Panc1 (cell line): ENCODE results near the gene RPL36. TPM values are rescaled to one million over a fixed set of nuclear protein-coding genes. Genes with fewer than 3 reads are reported as not detected.

ENCODE experiments used
- ATAC-seq: fragments of 200-7000 bp; cut with Tn5 transposase; 2 replicates; pipeline ENCODE4 v1.9.1; 2020; ENCODE audit warnings: mild to moderate bottlenecking, moderate library complexity
- BruUV-seq: library from RNA; stranded (reverse); fragments of 400-500 nt; replicated peaks from 2 replicates; lab custom pipeline; 2021; lab: Mats Ljungman, UMichigan
- CTCF ChIA-PET: fragments of 300-600 bp; sonication (Branson Sonifier 250); formaldehyde crosslinking; loops from one replicate; lab custom pipeline; 2022; ENCODE audit warnings: antibody characterized with exemption; lab: Charles Lee
- POLR2A ChIA-PET: fragments of 300-600 bp; sonication (Branson Sonifier 250); formaldehyde crosslinking; loops from one replicate; lab custom pipeline; 2022; ENCODE audit warnings: antibody characterized with exemption; lab: Charles Lee
- DNase-seq: peaks from one replicate; pipeline ENCODE4 v3.0.0-alpha.2; 2010; ENCODE audit warnings: low read depth, low spot score
- H3K27ac ChIP-seq: 2 replicates; pipeline ENCODE4 v1.5.1; 2011; ENCODE audit warnings: mild to moderate bottlenecking, low read length, inconsistent platforms
- H3K27me3 ChIP-seq: fragments of 200-500 bp; sonication (Bioruptor generic); 2 replicates; pipeline ENCODE4 v1.6.0; 2014; ENCODE audit warnings: low read length, inconsistent platforms; ENCODE audit not compliant: control insufficient read depth, insufficient read depth
- H3K36me3 ChIP-seq: fragments of 200-500 bp; sonication (Bioruptor generic); 2 replicates; pipeline ENCODE4 v1.5.1; 2014; ENCODE audit warnings: inconsistent platforms, mild to moderate bottlenecking, low read length, moderate library complexity; ENCODE audit not compliant: control insufficient read depth, insufficient read depth
- H3K4me1 ChIP-seq: 2 replicates; pipeline ENCODE4 v1.5.1; 2011; ENCODE audit warnings: inconsistent platforms, mild to moderate bottlenecking, low read length, moderate library complexity; ENCODE audit not compliant: control insufficient read depth, insufficient read depth
- H3K4me3 ChIP-seq, 2 experiments: 2 replicates each; pipeline ENCODE4 v1.5.1; 2011 to 2012; ENCODE audit warnings: low read depth in 2 of 2, low read length in 2 of 2, mild to moderate bottlenecking in 2 of 2, inconsistent platforms in 1 of 2, moderate library complexity in 1 of 2
- H3K9me3 ChIP-seq: fragments of 200-500 bp; sonication (Bioruptor generic); 2 replicates; pipeline ENCODE4 v1.5.1; 2014; ENCODE audit warnings: low read depth, mild to moderate bottlenecking, inconsistent platforms, low read length, moderate library complexity; ENCODE audit not compliant: control insufficient read depth, insufficient read depth
- POLR2AphosphoS5 ChIP-seq: IDR thresholded peaks from 2 replicates; pipeline ENCODE4 v1.6.1; 2012; ENCODE audit warnings: mild to moderate bottlenecking, low read depth, low read length, moderate library complexity
- REST ChIP-seq, 2 experiments: IDR thresholded peaks; 2 replicates each; pipeline ENCODE4 v1.6.1; 2011 to 2012; ENCODE audit warnings: low read depth in 2 of 2, control low read depth in 1 of 2, low read length in 1 of 2, mild to moderate bottlenecking in 1 of 2, moderate library complexity in 1 of 2; ENCODE audit not compliant: insufficient read depth in 1 of 2
- SIN3A ChIP-seq: IDR thresholded peaks from 2 replicates; pipeline ENCODE4 v1.6.1; 2012; ENCODE audit warnings: low read depth, mild to moderate bottlenecking, low read length, moderate library complexity, borderline replicate concordance; ENCODE audit not compliant: insufficient read depth
- TCF7L2 ChIP-seq: IDR thresholded peaks from 2 replicates; pipeline ENCODE4 v1.6.1; 2011; ENCODE audit warnings: mild to moderate bottlenecking, low read depth, low read length, inconsistent platforms
- in situ Hi-C: cut with HindIII; loops from 2 replicates; pipeline ENCODE4 v1.10.0; 2016; ENCODE audit warnings: low sequenced_read_pairs, low pct_unique_long_range_greater_than_20kb
- intact Hi-C: fragments of 100-400 bp; cut with micrococcal nuclease; formaldehyde crosslinking; loops from one replicate; pipeline ENCODE4 v1.10.0; 2022; ENCODE audit not compliant: unreplicated experiment
- total RNA-seq: library from RNA; stranded (reverse); gene quantifications from one replicate; pipeline ENCODE4 v1.2.1, GENCODE V29; 2021; ENCODE audit not compliant: unreplicated experiment
- TF ChIP-seq, protein P1 (sequence below): fragments of 450-650 bp; IDR thresholded peaks from 2 replicates; pipeline ENCODE4 v1.5.1; 2017; ENCODE audit warnings: mild to moderate bottlenecking

The RPL36 gene
- total RNA-seq, 1 experiment from 2014 or later, result 465 TPM

- no peaks in the 10 kb centered on the region for H3K9me3 ChIP-seq
- in situ Hi-C loops (no loop called here), intact Hi-C loops (no loop called here)
- no peak overlapping the region for H3K4me3 ChIP-seq
- H3K27ac ChIP-seq, result no peak overlapping the region
- TF ChIP-seq, protein P1, sequence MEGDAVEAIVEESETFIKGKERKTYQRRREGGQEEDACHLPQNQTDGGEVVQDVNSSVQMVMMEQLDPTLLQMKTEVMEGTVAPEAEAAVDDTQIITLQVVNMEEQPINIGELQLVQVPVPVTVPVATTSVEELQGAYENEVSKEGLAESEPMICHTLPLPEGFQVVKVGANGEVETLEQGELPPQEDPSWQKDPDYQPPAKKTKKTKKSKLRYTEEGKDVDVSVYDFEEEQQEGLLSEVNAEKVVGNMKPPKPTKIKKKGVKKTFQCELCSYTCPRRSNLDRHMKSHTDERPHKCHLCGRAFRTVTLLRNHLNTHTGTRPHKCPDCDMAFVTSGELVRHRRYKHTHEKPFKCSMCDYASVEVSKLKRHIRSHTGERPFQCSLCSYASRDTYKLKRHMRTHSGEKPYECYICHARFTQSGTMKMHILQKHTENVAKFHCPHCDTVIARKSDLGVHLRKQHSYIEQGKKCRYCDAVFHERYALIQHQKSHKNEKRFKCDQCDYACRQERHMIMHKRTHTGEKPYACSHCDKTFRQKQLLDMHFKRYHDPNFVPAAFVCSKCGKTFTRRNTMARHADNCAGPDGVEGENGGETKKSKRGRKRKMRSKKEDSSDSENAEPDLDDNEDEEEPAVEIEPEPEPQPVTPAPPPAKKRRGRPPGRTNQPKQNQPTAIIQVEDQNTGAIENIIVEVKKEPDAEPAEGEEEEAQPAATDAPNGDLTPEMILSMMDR, result no peak
- TF ChIP-seq TCF7L2 (no peak), REST (IDR thresholded peaks at IDR 0.05; ENCODE audit: insufficient read depth in 1 of 2, low read depth in 2 of 2, low read length in 1 of 2) (no peak), SIN3A (no peak), POLR2AphosphoS5 (no peak)
- H3K4me1 ChIP-seq, result no peaks in the 10 kb centered on the region
- H3K36me3 ChIP-seq, result peaks cover 5% of the 10 kb centered on the region; the same call in 1 of the 2 replicates
- POLR2A ChIA-PET, result no interaction called here
- ATAC-seq (no peak), DNase-seq (no peak)
- no peaks in the 10 kb centered on the region for H3K27me3 ChIP-seq
- CTCF ChIA-PET, result no interaction called here
- BruUV-seq, result no TSS peak
These were observed 13.0 kb upstream of the RPL36 start for GRCh38 chr19:5677136-5677535.

GRCh38 chr19:5677580-5677979, 12.5 kb upstream of the RPL36 start:
- Histone ChIP-seq H3K36me3 (peaks cover 5% of the 10 kb centered on the region; the same call in 1 of the 2 replicates), H3K4me3 (no peak overlapping the region), H3K27ac (no peak overlapping the region), H3K4me1 (no peaks in the 10 kb centered on the region), H3K9me3 (no peaks in the 10 kb centered on the region), H3K27me3 (no peaks in the 10 kb centered on the region)
- DNase-seq (no peak), ATAC-seq (no peak)
- TF ChIP-seq, protein P1, result no peak
- no peak for TF ChIP-seq REST (IDR thresholded peaks at IDR 0.05; ENCODE audit: insufficient read depth in 1 of 2, low read depth in 2 of 2, low read length in 1 of 2)
- TF ChIP-seq TCF7L2, result no peak
- TF ChIP-seq POLR2AphosphoS5, result no peak
- TF ChIP-seq SIN3A, result no peak
- no TSS peak for BruUV-seq
- intact Hi-C loops, result no loop called here
- POLR2A ChIA-PET, result no interaction called here
- CTCF ChIA-PET, result no interaction called here
- in situ Hi-C loops, result no loop called here
